Measurements from ENCODE around the gene RBFOX2.

GRCh38 chr22:35985371-35985770 lies 43.3 kb downstream of the RBFOX2 start:
- TF ChIP-seq CTCF (CRISPR knock-in tag; IDR thresholded peaks at IDR 0.05) (no peak), ZNF205 (CRISPR knock-in tag; IDR thresholded peaks at IDR 0.05) (no peak), CHD4 (IDR thresholded peaks at IDR 0.05; ENCODE audit: borderline replicate concordance, low read length) (no peak)
